CD14-positive monocyte (primary cell): ENCODE measurements around the gene NFKBIE. TPM values are rescaled to one million over a fixed set of nuclear protein-coding genes. Genes with fewer than 3 reads are reported as not detected.
"Not testable (repeated sequence)": the region's sequence is repeated elsewhere in the genome, so short reads cannot be mapped to it uniquely, and the experiment has no call there.

Experiments used
- DNase-seq, 3 donors: peaks; one replicate each; pipeline ENCODE4 v3.0.0-alpha.2; 2011 to 2022
- H2AFZ ChIP-seq: 2 replicates; pipeline ENCODE4 v1.6.0; 2012; ENCODE audit warnings: mild to moderate bottlenecking, low read depth, low read length, inconsistent platforms; ENCODE audit not compliant: insufficient read depth, poor library complexity, severe bottlenecking
- H3K27ac ChIP-seq, 2 donors: 1 replicate in 1 of 2; 2 replicates in 1 of 2; pipeline ENCODE4 v1.5.1; 2012 to 2013; ENCODE audit warnings: low read length in 2 of 2, control low read depth in 1 of 2, inconsistent platforms in 1 of 2, low read depth in 1 of 2, mild to moderate bottlenecking in 1 of 2
- H3K27me3 ChIP-seq, 2 donors: one replicate each; pipeline versions ENCODE4 v1.6.0 to v1.6.1; 2011 to 2013; ENCODE audit warnings: low read length in 2 of 2; ENCODE audit not compliant: control insufficient read depth in 2 of 2, insufficient read depth in 2 of 2
- H3K36me3 ChIP-seq, 2 donors: replicated peaks in 1 of 2; 1 replicate in 1 of 2; 2 replicates in 1 of 2; pipeline versions ENCODE4 v1.5.1 to v1.6.1; 2012 to 2013; ENCODE audit warnings: low read length in 2 of 2, control low read depth in 1 of 2, inconsistent platforms in 1 of 2, mild to moderate bottlenecking in 1 of 2; ENCODE audit not compliant: insufficient read depth in 2 of 2, control insufficient read depth in 1 of 2
- H3K4me1 ChIP-seq, 2 donors: 1 replicate in 1 of 2; 2 replicates in 1 of 2; pipeline versions ENCODE4 v1.5.1 to v1.6.1; 2012 to 2013; ENCODE audit warnings: low read length in 2 of 2, control low read depth in 1 of 2, inconsistent platforms in 1 of 2, mild to moderate bottlenecking in 1 of 2, moderate library complexity in 1 of 2; ENCODE audit not compliant: insufficient read depth in 2 of 2, control insufficient read depth in 1 of 2
- H3K4me2 ChIP-seq: replicated peaks from 2 replicates; pipeline ENCODE3; 2012; ENCODE audit warnings: low read length, moderate library complexity, mild to moderate bottlenecking; ENCODE audit not compliant: poor library complexity, severe bottlenecking; ENCODE audit errors: extremely low read depth
- H3K4me3 ChIP-seq, 3 experiments: fragments of 200-600 bp in 1 of 3; sonication (generic) in 1 of 3; replicated peaks in 1 of 3; 1 replicate in 2 of 3; 2 replicates in 1 of 3; pipeline ENCODE4 v1.5.1; 2011 to 2013; ENCODE audit warnings: low read length in 3 of 3, mild to moderate bottlenecking in 3 of 3, control low read depth in 2 of 3, low read depth in 2 of 3, inconsistent platforms in 1 of 3, moderate library complexity in 1 of 3
- H3K79me2 ChIP-seq: 2 replicates; pipeline ENCODE4 v1.6.0; 2012; ENCODE audit warnings: mild to moderate bottlenecking, control low read depth, inconsistent platforms, low read length, moderate library complexity; ENCODE audit not compliant: insufficient read depth
- H3K9ac ChIP-seq: 2 replicates; pipeline ENCODE4 v1.6.0; 2017; ENCODE audit warnings: low read length, mild to moderate bottlenecking; ENCODE audit not compliant: insufficient read depth, poor library complexity, severe bottlenecking
- H3K9me3 ChIP-seq, 2 donors: replicated peaks in 1 of 2; 1 replicate in 1 of 2; 2 replicates in 1 of 2; pipeline versions ENCODE4 v1.5.1 to v1.6.1; 2012 to 2013; ENCODE audit warnings: low read length in 2 of 2, control low read depth in 1 of 2; ENCODE audit not compliant: control insufficient read depth in 1 of 2, insufficient read depth in 1 of 2
- H4K20me1 ChIP-seq: 2 replicates; pipeline ENCODE4 v1.6.0; 2012; ENCODE audit warnings: mild to moderate bottlenecking, low read length, control low read depth, moderate library complexity; ENCODE audit not compliant: insufficient read depth
- H3K27ac Mint-ChIP-seq, 7 donors: one replicate each; pipeline ENCODE4 v1.8.0; 2020; ENCODE audit warnings: mild to moderate bottlenecking in 7 of 7, mixed read lengths in 7 of 7, moderate library complexity in 6 of 7, inconsistent platforms in 2 of 7
- H3K27me3 Mint-ChIP-seq, 3 donors: one replicate each; pipeline ENCODE4 v1.8.0; 2021 to 2022; ENCODE audit warnings: low read depth in 3 of 3, mild to moderate bottlenecking in 3 of 3, mixed read lengths in 3 of 3, moderate library complexity in 3 of 3, inconsistent platforms in 1 of 3
- H3K36me3 Mint-ChIP-seq, 2 donors: one replicate each; pipeline ENCODE4 v1.8.0; 2020; ENCODE audit warnings: mixed read lengths in 2 of 2, inconsistent platforms in 1 of 2, mild to moderate bottlenecking in 1 of 2
- H3K4me1 Mint-ChIP-seq: one replicate; pipeline ENCODE4 v1.8.0; 2020; ENCODE audit warnings: mild to moderate bottlenecking, mixed read lengths
- H3K4me3 Mint-ChIP-seq, 2 donors: one replicate each; pipeline ENCODE4 v1.8.0; 2020; ENCODE audit warnings: mild to moderate bottlenecking in 2 of 2, mixed read lengths in 2 of 2, moderate library complexity in 1 of 2
- H3K9me3 Mint-ChIP-seq, 7 donors: one replicate each; pipeline ENCODE4 v1.8.0; 2020 to 2022; ENCODE audit warnings: mixed read lengths in 7 of 7, mild to moderate bottlenecking in 6 of 7, moderate library complexity in 6 of 7, inconsistent platforms in 2 of 7
- CTCF ChIP-seq: fragments of 200-600 bp; IDR thresholded peaks from one replicate; pipeline ENCODE4 v1.8.0; 2022; ENCODE audit warnings: antibody characterized with exemption, mild to moderate bottlenecking
- WGBS: methylation state at CpG from one replicate; pipeline ENCODE4 v1.1.5; 2013; ENCODE audit warnings: missing lambda C conversion rate; ENCODE audit not compliant: insufficient coverage; 5-methylcytosine and 5-hydroxymethylcytosine counted together
- intact Hi-C, 2 donors: fragments of 100-400 bp; cut with micrococcal nuclease; formaldehyde crosslinking; loops; one replicate each; pipeline versions ENCODE4 v1.15.0 to v1.15.1; 2023
- polyA minus RNA-seq: library from RNA; depleted of rRNA, polyadenylated mRNA; stranded (reverse); fragments of >200 nt; gene quantifications from 2 replicates; pipeline ENCODE4 v1.2.3, GENCODE V29; 2012
- polyA plus RNA-seq, 3 donors: library from polyadenylated mRNA; depleted of rRNA in 1 of 3; unstranded in 2 of 3; stranded (reverse) in 1 of 3; fragments of 300-500 nt in 2 of 3; fragments of >200 nt in 1 of 3; fragmentation: Illumina TruSeq in 2 of 3; gene quantifications; 1 replicate in 2 of 3; 2 replicates in 1 of 3; pipeline ENCODE4 v1.2.3, GENCODE V29; 2012 to 2021
- total RNA-seq, 12 experiments: library from RNA in 1 of 12; stranded (reverse) in 1 of 12; fragments of 120-200 nt in 1 of 12; gene quantifications; one replicate each; pipeline ENCODE4 v1.2.4 and lab custom pipeline; 2013 to 2026; ENCODE audit warnings: mixed read lengths in 6 of 12, inconsistent platforms in 1 of 12

Gene NFKBIE
- 38.1 TPM for total RNA-seq (2013)
- 100 to 1,000 TPM in 1 of 3 donors, 10 to 100 TPM in 2; 19.9 to 108 (median 23.2) TPM for polyA plus RNA-seq
- polyA minus RNA-seq = 69.5 and 118 TPM in 2 replicates
- 123 to 278 (median 189) reads per million in 11 experiments for total RNA-seq (lab: John Stamatoyannopoulos, UW)

GRCh38 chr6:44265007-44265721 lies at the start of gene NFKBIE:
Gene NFKBIE, minus strand, starts transcription at chr6:44265551. Its CDS starts 205 bp downstream, at chr6:44265346.
- Histone ChIP-seq H3K4me2 (peak within 1 kb of the TSS; percentile 98), H3K4me1 (peaks cover 46 to 61% of the 10 kb centered on the region in 2 donors), H3K9me3 (no peaks in the 10 kb centered on the region), H3K79me2 (peaks cover 52% of the 10 kb centered on the region), H3K27ac (peak within 1 kb of the TSS; percentile 96 to 99), H3K36me3 (peaks cover 24 to 25% of the 10 kb centered on the region in 2 donors), H3K9ac (peak within 1 kb of the TSS; percentile 96), H3K27me3 (peaks cover 15 to 23% of the 10 kb centered on the region in 2 donors), H3K4me3 (peak within 1 kb of the TSS; percentile 75 to 99 (median 90)), H2AFZ (no peak within 1 kb of the TSS), H4K20me1 (peaks cover 51% of the 10 kb centered on the region)
- intact Hi-C loops = loop anchor here (5.0 to 10.0 kb wide), 3 partner anchors 47 to 470 kb away; partner anchors contain the start of genes AARS2 (in 2 of the 2) and CDC5L (in 1 of the 2)
- Mint-ChIP-seq H3K4me3 (peak within 1 kb of the TSS; percentile 99), H3K27me3 (peaks cover 20 to 27% (median 24%) of the 10 kb centered on the region in 3 donors), H3K9me3 (peaks cover 0 to 5% (median 5%) of the 10 kb centered on the region in 7 donors), H3K27ac (peak within 1 kb of the TSS; percentile 98 to 100 (median 99)), H3K4me1 (peaks cover 59% of the 10 kb centered on the region), H3K36me3 (peaks cover 30 to 37% of the 10 kb centered on the region in 2 donors)
- under 1% methylated on average over 53 of the region's 72 CpGs for WGBS
- TF ChIP-seq CTCF = peak; percentile 26
- peak; percentile 94 to 96 (median 96) for DNase-seq

GRCh38 chr6:44314657-44315056 lies 49.3 kb upstream of the NFKBIE start:
- WGBS = 100% methylated on average over 2 of the region's 8 CpGs
- Mint-ChIP-seq H3K27me3 (peaks cover 4 to 17% (median 12%) of the 10 kb centered on the region in 3 donors), H3K4me1 (peaks cover 25% of the 10 kb centered on the region), H3K36me3 (peaks cover 17 to 19% of the 10 kb centered on the region in 2 donors)
- not testable (repeated sequence) for H3K4me2 ChIP-seq, H3K27me3 ChIP-seq, DNase-seq, H3K4me3 Mint-ChIP-seq, H3K27ac ChIP-seq, H4K20me1 ChIP-seq, H3K9me3 ChIP-seq, H3K9me3 Mint-ChIP-seq, H3K4me3 ChIP-seq, H3K9ac ChIP-seq, H2AFZ ChIP-seq, H3K27ac Mint-ChIP-seq
- H3K36me3 ChIP-seq = peaks cover 17 to 21% of the 10 kb centered on the region in 2 donors
- peaks cover 12 to 15% of the 10 kb centered on the region in 2 donors for H3K4me1 ChIP-seq
- H3K79me2 ChIP-seq = peaks cover 14% of the 10 kb centered on the region
- intact Hi-C loops = loop anchor here (5.0 kb wide), 1 partner anchor 47 kb away; the partner anchor contains the start of gene NFKBIE (in 2 of the 2)
